SJSA1 (cell line): ENCODE data around the gene ARHGEF3. TPM values are rescaled to one million over a fixed set of nuclear protein-coding genes. Genes with fewer than 3 reads are reported as not detected.

Source experiments
- DNase-seq, 2 experiments: peaks; one replicate each; pipeline ENCODE4 v3.0.0-alpha.2; 2015 to 2020; ENCODE audit warnings: low spot score in 2 of 2, low read depth in 1 of 2
- H3K27ac ChIP-seq: fragments of 250-450 bp; sonication (Bioruptor Pico); 2 replicates; pipeline ENCODE4 v1.5.1; 2020; ENCODE audit warnings: mild to moderate bottlenecking, moderate library complexity
- H3K27me3 ChIP-seq: fragments of 250-450 bp; sonication (Bioruptor Pico); replicated peaks from 2 replicates; pipeline ENCODE4 v1.5.1; 2020; ENCODE audit warnings: mild to moderate bottlenecking, moderate library complexity
- H3K36me3 ChIP-seq: fragments of 250-450 bp; sonication (Bioruptor Pico); 2 replicates; pipeline ENCODE4 v1.5.1; 2020; ENCODE audit warnings: mild to moderate bottlenecking
- H3K4me1 ChIP-seq: fragments of 250-450 bp; sonication (Bioruptor Pico); replicated peaks from 2 replicates; pipeline ENCODE4 v1.6.1; 2021; ENCODE audit warnings: mild to moderate bottlenecking
- H3K4me3 ChIP-seq: fragments of 250-450 bp; sonication (Bioruptor Pico); 2 replicates; pipeline ENCODE4 v1.5.1; 2020; ENCODE audit warnings: mild to moderate bottlenecking
- H3K9me3 ChIP-seq: fragments of 250-450 bp; sonication (Bioruptor Pico); replicated peaks from 2 replicates; pipeline ENCODE4 v1.5.1; 2020; ENCODE audit warnings: mild to moderate bottlenecking
- total RNA-seq: library from RNA; depleted of rRNA; stranded (reverse); fragments of >200 nt; shearing (Covaris generic); gene quantifications from 2 replicates; pipeline ENCODE4 v1.2.3, GENCODE V29; 2014; rRNA removed

The ARHGEF3 gene, protein sequence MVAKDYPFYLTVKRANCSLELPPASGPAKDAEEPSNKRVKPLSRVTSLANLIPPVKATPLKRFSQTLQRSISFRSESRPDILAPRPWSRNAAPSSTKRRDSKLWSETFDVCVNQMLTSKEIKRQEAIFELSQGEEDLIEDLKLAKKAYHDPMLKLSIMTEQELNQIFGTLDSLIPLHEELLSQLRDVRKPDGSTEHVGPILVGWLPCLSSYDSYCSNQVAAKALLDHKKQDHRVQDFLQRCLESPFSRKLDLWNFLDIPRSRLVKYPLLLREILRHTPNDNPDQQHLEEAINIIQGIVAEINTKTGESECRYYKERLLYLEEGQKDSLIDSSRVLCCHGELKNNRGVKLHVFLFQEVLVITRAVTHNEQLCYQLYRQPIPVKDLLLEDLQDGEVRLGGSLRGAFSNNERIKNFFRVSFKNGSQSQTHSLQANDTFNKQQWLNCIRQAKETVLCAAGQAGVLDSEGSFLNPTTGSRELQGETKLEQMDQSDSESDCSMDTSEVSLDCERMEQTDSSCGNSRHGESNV
- 1.8 and 2.2 TPM in 2 replicates for total RNA-seq

DNA sequence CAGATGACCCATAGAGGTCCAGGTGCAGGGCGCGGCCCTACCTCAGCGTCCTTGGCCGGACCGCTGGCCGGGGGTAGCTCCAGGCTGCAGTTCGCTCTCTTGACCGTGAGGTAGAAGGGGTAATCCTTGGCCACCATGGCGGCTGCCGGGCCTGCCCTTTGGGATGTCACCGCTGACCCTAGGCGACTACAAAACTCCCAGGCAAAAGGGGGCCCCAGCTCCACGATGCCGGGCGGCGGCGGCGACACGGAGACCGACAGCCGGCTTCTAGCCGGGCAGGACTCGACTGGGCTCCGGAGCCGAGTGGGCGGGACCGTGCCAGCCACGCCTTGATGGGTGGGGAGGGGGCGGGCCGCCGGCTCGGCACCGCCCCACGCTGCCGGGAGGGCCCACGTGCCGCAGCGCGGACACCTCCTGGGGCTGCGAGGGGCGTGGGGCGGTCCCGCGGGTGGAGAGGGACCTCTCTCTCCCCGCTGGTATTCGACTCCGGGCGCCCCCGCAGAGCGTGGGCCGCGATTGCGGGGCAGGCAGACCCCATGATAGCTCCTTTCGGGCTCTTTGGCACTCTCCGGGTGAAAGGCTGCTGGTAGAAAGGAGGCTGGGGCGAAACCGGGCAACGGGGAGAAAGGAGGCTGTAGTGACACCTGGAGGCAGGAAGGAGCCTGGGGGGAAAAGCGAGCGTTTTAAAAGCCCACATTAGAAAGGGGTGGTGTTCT lies at the start of gene ARHGEF3:
ARHGEF3 (minus strand) TSS at position 288 of the 716 bp plus-strand sequence; CDS start at position 137, 151 bp downstream.
- Histone ChIP-seq H3K4me1 (peaks cover 10% of the 10 kb centered on the region; the same call in 1 of the 2 replicates), H3K27me3 (no peaks in the 10 kb centered on the region), H3K9me3 (no peaks in the 10 kb centered on the region), H3K36me3 (no peaks in the 10 kb centered on the region), H3K4me3 (peak within 1 kb of the TSS; percentile 55), H3K27ac (no peak within 1 kb of the TSS)
- DNase-seq = peak; percentile 70 to 87

DNA sequence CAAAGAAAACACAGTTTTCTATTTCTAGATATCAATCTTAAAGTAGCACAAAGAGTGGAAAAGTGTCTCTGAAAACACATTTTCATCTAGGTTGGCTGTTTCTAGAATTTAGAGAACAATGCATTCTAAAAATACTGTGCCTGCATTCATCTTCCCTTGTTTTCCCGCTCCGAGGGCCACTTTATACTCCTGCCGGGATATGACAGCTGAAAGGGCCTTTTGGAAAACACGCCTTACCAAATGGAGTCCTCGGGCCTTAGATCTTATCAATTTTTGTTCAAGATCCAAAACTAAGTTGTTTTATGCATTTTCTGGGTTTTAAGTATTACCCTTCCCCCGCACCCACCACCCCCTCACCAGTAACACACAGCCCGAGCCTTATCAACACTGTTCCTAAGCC lies 47.9 kb upstream of the ARHGEF3 start:
- Histone ChIP-seq H3K36me3 (no peaks in the 10 kb centered on the region), H3K4me1 (peaks cover 10% of the 10 kb centered on the region), H3K27me3 (no peaks in the 10 kb centered on the region), H3K9me3 (no peaks in the 10 kb centered on the region), H3K27ac (no peak overlapping the region), H3K4me3 (no peak overlapping the region)
- DNase-seq = no peak

DNA sequence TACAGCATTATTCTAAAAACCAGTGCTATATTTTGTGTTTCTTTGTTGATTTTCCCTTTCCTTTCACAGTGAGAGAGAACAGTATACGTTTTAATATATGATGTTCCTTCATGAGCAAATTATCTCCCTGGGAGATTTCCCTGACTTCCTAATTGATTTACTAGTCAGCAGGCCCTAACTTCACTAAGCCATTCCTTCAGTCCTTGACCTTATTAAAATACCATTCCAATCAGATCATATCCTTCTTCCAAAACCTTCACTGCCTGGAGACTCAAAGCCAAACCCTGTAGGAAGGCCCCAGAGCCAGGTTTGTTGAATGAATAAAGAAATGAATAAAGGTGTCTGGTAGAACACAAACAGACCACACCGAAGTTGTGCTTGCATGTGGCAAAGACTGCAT lies 43.8 kb upstream of the ARHGEF3 start:
- Histone ChIP-seq H3K36me3 (no peaks in the 10 kb centered on the region), H3K4me3 (no peak overlapping the region), H3K9me3 (no peaks in the 10 kb centered on the region), H3K27me3 (no peaks in the 10 kb centered on the region), H3K27ac (no peak overlapping the region), H3K4me1 (peaks cover under 1% of the 10 kb centered on the region; the same call in 1 of the 2 replicates)
- no peak for DNase-seq

DNA sequence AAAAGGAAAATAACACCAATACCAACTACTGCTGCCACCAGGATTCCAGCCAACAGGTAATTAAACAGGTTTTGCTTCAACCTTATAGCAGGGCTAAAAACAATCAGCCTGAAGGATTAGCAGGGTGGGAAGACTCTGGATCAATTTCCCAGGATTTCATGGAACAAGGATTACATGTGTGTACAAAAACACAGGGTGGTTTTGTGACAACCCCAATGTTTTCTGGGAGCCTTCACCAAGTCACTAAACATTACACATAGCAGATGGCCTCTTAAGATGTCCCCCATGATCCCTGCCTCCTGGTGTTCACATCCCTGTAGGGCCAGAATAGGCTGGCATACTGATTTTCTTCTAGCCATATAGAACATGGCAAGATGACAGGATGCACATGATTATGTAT lies 42.8 kb upstream of the ARHGEF3 start:
- Histone ChIP-seq H3K36me3 (no peaks in the 10 kb centered on the region), H3K4me3 (no peak overlapping the region), H3K27ac (no peak overlapping the region), H3K27me3 (no peaks in the 10 kb centered on the region), H3K9me3 (no peaks in the 10 kb centered on the region; the same call in 1 of the 2 replicates), H3K4me1 (peaks cover 10% of the 10 kb centered on the region)
- no peak for DNase-seq

DNA sequence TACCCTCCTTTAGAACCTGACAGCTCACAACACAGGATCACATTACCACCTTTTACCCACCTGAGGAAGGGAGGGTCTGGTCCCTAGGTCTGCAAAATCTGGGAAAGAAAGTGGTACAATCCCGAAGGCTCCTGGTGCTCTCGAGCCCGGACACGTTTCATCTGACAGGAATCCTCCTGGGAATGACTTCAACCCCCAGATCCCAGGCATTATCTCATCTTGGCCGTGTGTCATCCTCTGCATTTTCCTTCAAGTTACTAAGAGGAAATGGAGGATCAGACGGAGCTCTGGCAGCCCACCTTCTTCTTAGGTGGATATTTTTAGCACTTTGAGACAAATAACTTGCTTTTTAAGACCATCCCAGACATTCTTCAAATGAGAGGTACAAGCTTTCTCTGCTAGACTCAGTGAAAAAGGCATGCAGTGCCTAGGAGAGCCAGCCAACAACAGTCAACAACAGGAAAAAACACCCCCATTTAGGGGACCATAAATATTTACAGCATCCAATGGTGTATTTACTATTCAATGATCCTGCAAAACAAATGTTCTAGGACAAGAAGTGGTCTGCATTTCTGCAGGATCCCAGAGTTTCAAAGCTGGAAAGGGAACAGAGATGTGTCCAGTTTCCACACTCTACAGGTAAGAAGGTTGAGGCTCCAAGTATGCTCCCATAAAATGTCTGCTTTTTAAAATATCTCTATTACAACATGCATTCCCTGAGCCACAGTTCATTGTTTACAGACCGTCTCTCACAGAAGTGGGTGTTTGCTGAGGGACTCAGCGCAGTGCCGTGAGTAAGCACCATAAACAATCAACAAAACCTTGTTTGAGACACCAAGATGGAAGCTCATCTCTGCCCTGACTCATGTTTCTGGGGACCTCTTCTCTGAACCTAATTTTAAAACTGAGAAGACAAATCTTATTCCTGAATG lies 38.3 kb upstream of the ARHGEF3 start:
- Histone ChIP-seq H3K9me3 (no peaks in the 10 kb centered on the region; the same call in 1 of the 2 replicates), H3K4me1 (peaks cover 12% of the 10 kb centered on the region), H3K36me3 (no peaks in the 10 kb centered on the region), H3K27me3 (no peaks in the 10 kb centered on the region), H3K27ac (peak overlapping the region; percentile 31), H3K4me3 (no peak overlapping the region)
- DNase-seq = peak; percentile 26 to 45

DNA sequence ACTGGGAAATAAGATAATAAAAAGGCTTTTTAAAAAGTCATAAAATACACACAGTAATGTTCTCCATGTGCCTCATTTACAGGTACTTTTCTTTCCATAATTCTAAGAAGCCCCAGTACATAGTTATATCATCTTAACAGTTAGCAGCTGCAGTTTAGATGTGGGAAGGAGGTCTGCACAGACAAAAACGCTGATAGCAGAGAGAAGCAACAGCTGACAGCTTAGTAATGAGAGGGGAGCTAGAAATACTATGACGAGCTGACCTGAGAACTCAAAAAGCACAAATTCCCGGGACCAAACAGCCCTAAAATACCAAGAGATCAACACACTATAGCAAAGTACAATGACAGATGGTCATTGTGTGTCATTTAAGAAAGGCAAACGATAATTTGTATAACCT lies 36.7 kb upstream of the ARHGEF3 start:
- no peaks in the 10 kb centered on the region for H3K36me3 ChIP-seq
- H3K4me1 ChIP-seq = peaks cover 12% of the 10 kb centered on the region
- no peak for DNase-seq
- no peaks in the 10 kb centered on the region; the same call in 1 of the 2 replicates for H3K9me3 ChIP-seq
- H3K27ac ChIP-seq = no peak overlapping the region
- no peak overlapping the region for H3K4me3 ChIP-seq
- H3K27me3 ChIP-seq = no peaks in the 10 kb centered on the region

DNA sequence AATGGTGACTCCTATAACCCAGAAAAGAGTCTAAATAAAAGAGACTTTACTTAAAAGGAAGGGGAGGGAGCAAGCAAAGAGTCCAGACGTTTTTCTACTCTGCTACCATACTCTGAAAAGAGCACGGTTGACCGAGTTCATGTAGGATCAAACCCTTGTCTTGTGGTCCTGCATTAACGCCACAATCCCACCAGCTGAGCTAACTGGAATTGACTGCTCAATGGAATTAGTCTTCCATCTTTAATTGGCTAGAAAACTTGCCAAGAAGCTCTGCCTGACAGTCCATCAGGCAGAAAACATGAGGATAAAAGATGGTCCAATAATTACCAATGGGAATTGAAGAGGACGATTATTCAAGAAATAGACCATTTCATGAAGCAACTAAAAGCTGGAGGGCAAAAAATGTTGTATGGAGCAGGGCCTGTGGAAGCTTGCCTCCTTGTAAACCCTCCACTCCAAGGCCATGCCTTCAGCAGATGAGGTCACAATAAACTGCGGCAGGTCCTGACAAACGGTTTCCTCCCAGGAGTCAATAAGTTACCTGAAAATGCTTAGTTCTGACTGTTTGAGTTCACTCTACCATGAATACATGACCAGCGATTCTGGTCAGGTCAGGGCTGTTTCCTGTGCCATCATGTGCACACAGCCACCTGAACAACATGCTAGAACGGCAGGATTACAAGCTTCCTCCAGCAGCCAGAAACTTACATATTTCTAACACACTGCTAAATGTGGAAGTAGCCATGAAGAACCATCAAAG lies 35.6 kb upstream of the ARHGEF3 start:
- Histone ChIP-seq H3K36me3 (no peaks in the 10 kb centered on the region), H3K4me3 (no peak overlapping the region), H3K4me1 (peaks cover 12% of the 10 kb centered on the region), H3K27ac (no peak overlapping the region), H3K27me3 (no peaks in the 10 kb centered on the region), H3K9me3 (no peaks in the 10 kb centered on the region; the same call in 1 of the 2 replicates)
- DNase-seq = no peak

DNA sequence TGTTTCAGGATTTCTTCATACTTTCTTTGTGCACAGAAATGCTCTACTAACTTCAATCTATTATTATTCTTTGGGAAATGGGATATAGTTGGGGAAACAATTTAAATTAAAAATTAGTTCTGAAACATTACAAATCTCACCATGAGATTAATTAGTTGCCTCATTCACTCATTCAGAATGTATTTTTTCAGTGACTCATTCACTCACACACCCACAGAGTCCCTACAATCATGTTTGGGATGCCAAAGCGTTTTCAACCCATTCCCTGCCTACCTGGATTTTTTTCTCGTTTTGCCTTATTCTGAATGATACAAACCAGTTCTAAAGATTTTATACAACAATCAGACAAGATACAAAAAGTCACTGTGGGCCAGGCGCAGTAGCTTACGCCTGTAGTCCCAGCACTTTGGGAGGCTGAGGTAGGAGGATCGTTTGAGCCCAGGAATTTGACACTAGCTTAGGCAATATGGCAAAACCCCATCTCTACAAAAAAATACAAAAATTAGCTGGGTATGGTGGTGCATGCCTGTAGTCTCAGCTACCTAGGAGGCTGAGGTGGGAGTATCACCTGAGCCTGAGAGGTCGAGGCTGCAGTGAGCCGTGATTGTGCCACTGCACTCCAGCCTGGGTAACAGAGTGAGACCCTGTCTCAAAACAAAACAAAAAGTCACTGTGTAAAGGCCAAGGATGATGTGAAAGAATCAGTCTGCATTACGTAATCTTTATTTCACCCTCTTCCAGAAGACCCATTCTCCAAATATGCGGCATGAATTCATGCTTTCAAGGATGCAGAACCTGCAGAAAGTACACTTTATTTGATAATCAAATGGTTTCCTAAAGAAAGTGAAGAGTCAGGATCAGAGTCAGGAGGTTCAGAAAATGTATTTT lies 34.8 kb upstream of the ARHGEF3 start:
- Histone ChIP-seq H3K27me3 (no peaks in the 10 kb centered on the region), H3K4me3 (no peak overlapping the region), H3K9me3 (no peaks in the 10 kb centered on the region; the same call in 1 of the 2 replicates), H3K4me1 (peaks cover 12% of the 10 kb centered on the region), H3K36me3 (no peaks in the 10 kb centered on the region), H3K27ac (no peak overlapping the region)
- no peak for DNase-seq

DNA sequence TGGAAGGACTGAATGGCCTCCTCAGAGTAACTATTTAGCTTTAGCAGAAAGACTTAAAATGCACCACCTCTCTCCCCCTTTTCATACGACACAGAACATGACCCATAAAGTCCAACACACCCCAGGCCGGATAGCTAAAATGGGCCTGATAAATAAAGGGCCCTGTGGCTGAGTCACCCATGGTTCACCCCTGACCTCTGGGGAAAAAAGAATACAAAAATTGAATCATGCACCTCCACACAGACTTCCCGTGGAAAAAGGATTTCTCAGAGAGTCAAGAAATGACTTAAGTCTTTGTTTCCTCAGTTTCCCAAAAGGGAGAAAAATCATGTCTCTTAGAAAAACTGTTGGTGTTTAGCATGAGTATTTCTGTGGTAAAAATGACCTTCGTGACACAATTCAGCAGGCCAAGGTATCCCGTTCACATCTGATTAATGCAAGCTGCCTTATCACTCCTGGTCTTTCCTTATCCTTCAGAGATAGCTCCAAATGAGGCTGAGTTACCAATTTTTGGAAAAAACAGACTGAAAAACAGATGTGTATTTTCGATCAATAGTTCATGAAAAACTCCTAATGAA lies 34.0 kb upstream of the ARHGEF3 start:
- H3K4me3 ChIP-seq = no peak overlapping the region
- no peaks in the 10 kb centered on the region for H3K27me3 ChIP-seq
- no peaks in the 10 kb centered on the region; the same call in 1 of the 2 replicates for H3K9me3 ChIP-seq
- no peaks in the 10 kb centered on the region for H3K36me3 ChIP-seq
- H3K27ac ChIP-seq = no peak overlapping the region
- DNase-seq = no peak
- peaks cover 12% of the 10 kb centered on the region for H3K4me1 ChIP-seq

DNA sequence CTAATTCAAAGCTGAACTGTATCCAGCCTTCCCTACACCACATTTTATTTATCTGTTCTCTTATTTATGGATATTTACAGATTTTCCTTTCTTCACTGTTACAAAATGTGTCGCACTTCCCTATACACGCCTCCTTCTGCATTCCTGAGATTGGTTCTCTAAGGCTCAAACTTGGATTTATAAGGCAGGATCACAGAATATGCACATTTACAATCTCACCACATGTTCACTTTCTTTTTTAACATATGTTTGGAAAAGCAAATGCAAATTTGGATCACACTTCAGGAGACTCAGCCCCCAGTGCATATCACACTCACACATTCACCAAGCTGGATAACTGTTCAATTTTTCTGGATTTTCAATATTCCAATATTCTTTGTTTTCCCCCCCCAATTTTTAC lies 31.8 kb upstream of the ARHGEF3 start:
- Histone ChIP-seq H3K36me3 (no peaks in the 10 kb centered on the region), H3K9me3 (no peaks in the 10 kb centered on the region), H3K4me3 (no peak overlapping the region), H3K27me3 (no peaks in the 10 kb centered on the region), H3K4me1 (no peaks in the 10 kb centered on the region), H3K27ac (no peak overlapping the region)
- DNase-seq = no peak

DNA sequence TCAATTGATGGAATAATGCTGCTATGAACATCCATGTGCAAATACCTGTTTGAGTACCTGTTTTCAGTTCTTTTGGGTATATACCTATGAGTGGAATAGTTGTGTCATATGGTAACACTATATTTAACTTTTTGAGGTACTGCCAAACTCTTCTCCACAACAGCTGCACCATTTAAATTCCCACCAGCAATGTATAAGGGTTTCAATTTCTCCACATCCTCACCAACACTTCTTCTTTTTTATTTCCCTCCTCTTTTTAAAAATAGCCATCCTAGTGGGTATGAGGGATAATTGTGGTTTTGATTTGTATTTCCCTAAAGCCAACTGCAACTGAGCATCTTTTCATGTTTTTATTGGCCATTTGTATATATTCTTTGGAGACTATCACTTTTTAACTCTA lies 31.3 kb upstream of the ARHGEF3 start:
- H3K36me3 ChIP-seq = no peaks in the 10 kb centered on the region
- no peaks in the 10 kb centered on the region for H3K4me1 ChIP-seq
- no peak overlapping the region for H3K27ac ChIP-seq
- H3K9me3 ChIP-seq = no peaks in the 10 kb centered on the region
- DNase-seq = no peak
- H3K27me3 ChIP-seq = no peaks in the 10 kb centered on the region
- H3K4me3 ChIP-seq = no peak overlapping the region

DNA sequence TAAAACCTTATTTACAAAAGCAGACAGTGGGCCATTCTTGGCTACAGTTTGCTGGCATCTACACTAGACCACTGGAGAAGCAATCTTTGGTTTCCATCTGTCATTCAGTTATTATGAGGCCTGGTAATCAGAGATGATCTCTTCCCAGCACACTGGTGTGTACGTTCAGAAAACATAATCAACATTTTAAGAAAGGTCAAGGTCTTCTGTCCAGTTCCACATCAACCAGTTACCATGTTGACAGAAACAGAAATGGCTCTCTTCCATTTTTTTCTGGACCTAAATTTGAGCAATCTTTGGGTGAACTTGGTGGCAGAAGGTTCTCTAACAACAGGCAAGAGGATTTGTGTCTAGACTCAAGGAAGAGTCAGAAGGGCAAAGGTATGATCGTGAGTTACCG lies 29.8 kb upstream of the ARHGEF3 start:
- no peaks in the 10 kb centered on the region for H3K36me3 ChIP-seq
- H3K27ac ChIP-seq = no peak overlapping the region
- DNase-seq = no peak
- no peaks in the 10 kb centered on the region for H3K9me3 ChIP-seq
- H3K4me3 ChIP-seq = no peak overlapping the region
- no peaks in the 10 kb centered on the region for H3K4me1 ChIP-seq
- H3K27me3 ChIP-seq = no peaks in the 10 kb centered on the region
